Thyroid gland (tissue), 4 donors: ENCODE results near the gene CENPA.

ENCODE experiments used
- CTCF ChIP-seq, 6 experiments: fragments of 200-600 bp in 3 of 6; fragments of 450-650 bp in 3 of 6; sonication (generic) in 3 of 6; IDR thresholded peaks; one replicate each; pipeline ENCODE4 v1.5.1; 2016 to 2019; ENCODE audit warnings: antibody characterized with exemption in 6 of 6, mild to moderate bottlenecking in 2 of 6, inconsistent platforms in 1 of 6, moderate library complexity in 1 of 6
- POLR2A ChIP-seq, 2 donors: fragments of 450-650 bp; IDR thresholded peaks; one replicate each; pipeline ENCODE4 v1.6.1; 2017; ENCODE audit warnings: antibody characterized with exemption in 2 of 2, mild to moderate bottlenecking in 2 of 2, moderate library complexity in 1 of 2

GRCh38 chr2:26758790-26759321 is 27.0 kb upstream of the CENPA start:
- TF ChIP-seq CTCF (IDR thresholded peaks at IDR 0.05) (no peak), POLR2A (IDR thresholded peaks at IDR 0.05) (no peak)
